WERI-Rb-1 (cell line): ENCODE results near the gene CAPS.

Experiments
- DNase-seq: peaks from one replicate; pipeline ENCODE4 v3.0.0-alpha.2; 2020
- H3K27ac ChIP-seq: fragments of 250-450 bp; sonication (Bioruptor Pico); 2 replicates; pipeline ENCODE4 v1.5.1; 2020; ENCODE audit warnings: mild to moderate bottlenecking, moderate library complexity
- H3K27me3 ChIP-seq: fragments of 250-450 bp; sonication (Bioruptor Pico); 2 replicates; pipeline ENCODE4 v1.5.1; 2021; ENCODE audit warnings: mild to moderate bottlenecking, low read depth, moderate library complexity; ENCODE audit not compliant: insufficient read depth, severe bottlenecking
- H3K36me3 ChIP-seq: fragments of 250-450 bp; sonication (Bioruptor Pico); 2 replicates; pipeline ENCODE4 v1.5.1; 2020; ENCODE audit warnings: mild to moderate bottlenecking, moderate library complexity
- H3K4me3 ChIP-seq: 2 replicates; pipeline ENCODE4 v1.5.1; 2011; ENCODE audit warnings: low read depth, mild to moderate bottlenecking, control low read depth, low read length
- H3K9me3 ChIP-seq: fragments of 250-450 bp; sonication (Bioruptor Pico); 2 replicates; pipeline ENCODE4 v1.5.1; 2021; ENCODE audit warnings: mild to moderate bottlenecking, moderate library complexity; ENCODE audit not compliant: severe bottlenecking
- CTCF ChIP-seq: IDR thresholded peaks from 2 replicates; pipeline ENCODE4 v1.5.1; 2011; ENCODE audit warnings: low read depth, mild to moderate bottlenecking, control low read depth, inconsistent platforms, low read length

CAPS gene

DNA sequence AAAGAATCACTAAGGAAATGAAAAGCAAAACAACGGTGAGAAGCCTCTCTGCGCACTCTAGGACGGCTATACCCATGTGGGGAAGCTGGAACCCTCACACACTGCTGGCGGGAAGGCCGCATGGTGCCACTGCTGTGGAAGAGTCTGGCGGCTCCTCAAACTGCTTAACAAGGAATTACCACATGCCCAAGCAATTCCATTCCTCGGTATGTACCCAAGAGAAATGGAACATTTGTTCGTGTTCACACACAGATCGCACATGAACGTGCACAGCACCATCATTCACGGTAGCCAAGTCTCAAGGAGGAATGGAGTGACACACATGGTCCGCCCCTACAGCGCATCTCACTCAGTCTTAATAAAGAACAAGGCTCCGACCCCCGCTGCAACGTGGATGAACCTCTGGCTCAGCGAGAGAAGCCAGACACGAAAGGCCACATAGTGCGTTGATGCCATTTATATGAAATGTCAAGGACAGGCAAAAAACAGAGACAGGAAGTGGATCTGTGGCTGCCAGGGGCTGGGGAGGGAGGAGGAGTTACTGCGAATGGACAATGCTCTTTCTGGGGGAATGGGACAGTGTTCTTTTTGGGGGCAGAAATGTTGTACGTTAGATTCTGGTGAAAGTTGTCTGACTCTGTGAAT lies 7.6 kb downstream of the CAPS start:
- H3K9me3 ChIP-seq = no peaks in the 10 kb centered on the region
- DNase-seq = no peak
- no peaks in the 10 kb centered on the region for H3K27me3 ChIP-seq
- H3K27ac ChIP-seq = no peak overlapping the region
- H3K36me3 ChIP-seq = peaks cover 90% of the 10 kb centered on the region
- no peak for TF ChIP-seq CTCF
- no peak overlapping the region for H3K4me3 ChIP-seq

- H3K4me3 ChIP-seq = no peak overlapping the region
- no peak for DNase-seq
- H3K9me3 ChIP-seq = no peaks in the 10 kb centered on the region
- H3K27me3 ChIP-seq = no peaks in the 10 kb centered on the region
- peaks cover 90% of the 10 kb centered on the region for H3K36me3 ChIP-seq
- H3K27ac ChIP-seq = no peak overlapping the region
- no peak for TF ChIP-seq CTCF
Observed at GRCh38 chr19:5922161-5922545, 8.1 kb downstream of the CAPS start.

- H3K4me3 ChIP-seq = no peak overlapping the region
- no peak for TF ChIP-seq CTCF
- DNase-seq = no peak
- H3K27ac ChIP-seq = no peak overlapping the region
- H3K9me3 ChIP-seq = no peaks in the 10 kb centered on the region
- H3K36me3 ChIP-seq = peaks cover 93% of the 10 kb centered on the region
- no peaks in the 10 kb centered on the region for H3K27me3 ChIP-seq
Observed at GRCh38 chr19:5923356-5923755, 9.3 kb downstream of the CAPS start.

DNA sequence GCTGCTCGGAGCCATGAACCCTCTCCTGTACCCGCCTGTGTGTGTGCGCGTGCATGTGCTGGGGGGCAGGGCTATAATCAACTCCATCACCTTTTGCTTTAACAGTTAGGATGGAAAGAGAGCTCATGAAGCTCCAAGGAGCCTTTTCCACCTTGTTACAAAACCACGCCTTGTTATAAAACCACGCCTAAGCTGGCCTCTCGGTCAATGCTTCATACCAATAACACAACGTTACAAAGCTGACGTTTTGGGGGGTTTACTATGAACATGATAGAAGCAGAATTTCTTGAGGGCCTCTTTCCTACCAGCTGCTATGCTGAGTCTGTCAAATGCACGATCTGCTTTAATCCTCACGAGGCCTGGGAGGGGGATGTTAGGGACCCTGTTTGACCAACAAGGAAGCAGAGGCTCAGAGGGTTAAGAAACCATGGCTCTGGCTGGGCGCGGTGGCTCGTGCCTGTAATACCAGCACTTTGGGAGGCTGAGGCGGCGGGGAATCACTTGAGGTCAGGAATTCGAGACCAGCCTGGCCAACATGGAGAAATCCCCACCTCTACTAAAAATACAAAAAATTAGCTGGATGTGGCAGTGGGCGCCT lies 11.9 kb downstream of the CAPS start:
- Histone ChIP-seq H3K9me3 (no peaks in the 10 kb centered on the region), H3K36me3 (peaks cover 97% of the 10 kb centered on the region), H3K27ac (no peak overlapping the region), H3K4me3 (no peak overlapping the region), H3K27me3 (no peaks in the 10 kb centered on the region)
- no peak for DNase-seq
- no peak for TF ChIP-seq CTCF

DNA sequence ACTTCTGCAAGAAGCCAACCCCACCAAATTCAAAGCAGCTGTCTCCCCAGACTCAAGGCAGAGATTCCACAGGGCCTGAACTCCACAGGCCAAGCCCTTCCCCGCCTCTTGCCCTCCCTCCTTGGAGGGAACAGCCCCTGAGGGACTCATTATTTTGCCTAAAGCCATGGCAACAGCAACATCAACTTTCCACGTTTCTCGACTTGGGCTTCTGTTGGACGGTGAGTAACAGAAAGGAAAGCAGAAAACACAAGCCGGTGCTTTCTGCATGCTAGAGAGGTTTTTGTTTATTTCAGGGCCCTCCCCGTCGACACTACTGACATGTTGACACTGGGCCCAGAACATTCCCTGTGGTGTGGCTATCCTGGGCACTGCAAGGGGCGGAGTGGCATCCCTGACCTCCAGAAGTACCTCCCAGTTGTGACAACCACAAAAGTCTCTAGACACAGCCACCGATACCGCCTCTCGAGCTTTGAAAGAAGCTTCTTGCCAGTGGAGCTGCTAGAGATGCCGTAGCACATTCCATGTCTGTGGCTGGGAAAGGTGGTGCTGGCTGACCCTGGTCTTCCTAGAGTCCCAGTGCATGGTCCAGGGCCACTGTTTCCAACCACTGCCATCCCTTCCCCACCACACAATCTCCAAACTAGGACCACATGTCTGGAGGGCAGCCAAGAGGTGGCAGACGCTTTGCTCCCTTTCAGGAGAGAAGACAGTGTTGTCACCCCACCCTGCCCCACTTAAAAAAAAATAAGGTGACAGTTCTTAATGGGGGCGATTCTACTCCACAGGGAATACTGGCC lies 12.8 kb downstream of the CAPS start:
- no peak for TF ChIP-seq CTCF
- H3K4me3 ChIP-seq = no peak overlapping the region
- H3K27me3 ChIP-seq = no peaks in the 10 kb centered on the region
- H3K9me3 ChIP-seq = no peaks in the 10 kb centered on the region
- H3K36me3 ChIP-seq = peaks cover 100% of the 10 kb centered on the region
- DNase-seq = no peak
- no peak overlapping the region for H3K27ac ChIP-seq
